ENCODE data around the gene KRT6A.

Gene KRT6A

GRCh38 chr12:52438305-52439301 lies 54.5 kb downstream of the KRT6A start:
- in situ Hi-C loops (cut with MboI; ENCODE audit: low sequenced_read_pairs) = no loop called here

DNA sequence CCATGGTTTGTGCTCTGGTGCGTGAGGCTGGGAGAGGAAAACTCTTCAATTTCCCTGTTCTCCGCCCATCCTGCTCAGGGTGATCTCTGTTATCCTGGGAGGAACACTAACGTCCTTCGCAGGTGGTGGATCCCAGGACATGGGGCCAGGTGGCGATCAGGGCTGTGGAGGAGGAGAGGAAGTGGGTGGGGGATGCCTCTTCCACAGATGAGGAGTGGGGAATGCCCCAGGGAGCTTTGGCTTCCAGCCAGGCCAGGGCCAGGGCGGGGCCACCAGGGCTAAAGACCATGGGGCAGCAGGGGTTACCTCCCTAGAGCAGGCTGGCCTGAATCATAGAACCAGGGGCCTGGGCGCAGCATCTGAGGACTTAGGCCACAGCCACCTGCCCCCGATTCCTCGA lies 55.5 kb downstream of the KRT6A start:
- in situ Hi-C loops (cut with MboI; ENCODE audit: low sequenced_read_pairs) = no loop called here

Measured in HL-60/S4 treated with phorbol 12-myristate 13-acetate at 8.2 ng/mL for 4 days and 3 days (cell line).